PC-9 (cell line): ENCODE results near the gene LCA5. TPM values are rescaled to one million over a fixed set of nuclear protein-coding genes. Genes with fewer than 3 reads are reported as not detected.

Experiments used
- BruUV-seq: library from RNA; stranded (reverse); fragments of 400-500 nt; replicated peaks from 2 replicates; lab custom pipeline; 2021; lab: Mats Ljungman, UMichigan
- CTCF ChIA-PET: fragments of 300-600 bp; sonication (Branson Sonifier 250); formaldehyde crosslinking; loops from one replicate; lab custom pipeline; 2022; ENCODE audit warnings: antibody characterized with exemption; lab: Charles Lee
- POLR2A ChIA-PET: fragments of 300-600 bp; sonication (Branson Sonifier 250); formaldehyde crosslinking; loops from one replicate; lab custom pipeline; 2022; ENCODE audit warnings: antibody characterized with exemption; ENCODE audit not compliant: unreplicated experiment; lab: Charles Lee
- DNase-seq, 2 experiments: peaks; one replicate each; pipeline versions ENCODE4 v3.0.0 to v3.0.0-alpha.2; 2015 to 2022; ENCODE audit warnings: mixed read lengths in 1 of 2
- H2AFZ ChIP-seq: fragments of 200-600 bp; sonication (generic); 2 replicates; pipeline ENCODE4 v1.8.1; 2017; ENCODE audit warnings: antibody characterized with exemption
- H3F3A ChIP-seq: fragments of 200-600 bp; sonication (generic); 2 replicates; pipeline ENCODE4 v1.8.1; 2017; ENCODE audit warnings: antibody characterized with exemption, mild to moderate bottlenecking, low read depth; ENCODE audit not compliant: insufficient read depth
- H3K27ac ChIP-seq: fragments of 200-600 bp; sonication (generic); 2 replicates; pipeline ENCODE4 v1.6.1; 2016; ENCODE audit warnings: mixed run types
- H3K27me3 ChIP-seq: fragments of 200-600 bp; sonication (generic); 2 replicates; pipeline ENCODE4 v1.6.1; 2016; ENCODE audit warnings: low read depth, mixed run types; ENCODE audit not compliant: insufficient read depth
- H3K36me3 ChIP-seq: fragments of 200-600 bp; sonication (generic); 2 replicates; pipeline ENCODE4 v1.6.1; 2016; ENCODE audit warnings: low read depth, mixed run types
- H3K4me1 ChIP-seq: fragments of 200-600 bp; sonication (generic); replicated peaks from 2 replicates; pipeline ENCODE4 v1.6.1; 2016; ENCODE audit warnings: mixed run types; ENCODE audit not compliant: insufficient read depth
- H3K4me2 ChIP-seq: fragments of 200-600 bp; sonication (generic); 2 replicates; pipeline ENCODE4 v1.6.1; 2017; ENCODE audit warnings: mixed run types
- H3K4me3 ChIP-seq: fragments of 200-600 bp; sonication (generic); 2 replicates; pipeline ENCODE4 v1.6.1; 2016; ENCODE audit warnings: mixed run types
- H3K79me2 ChIP-seq: fragments of 200-600 bp; sonication (generic); 2 replicates; pipeline ENCODE4 v1.6.1; 2017; ENCODE audit warnings: low read depth, mixed run types
- H3K9me2 ChIP-seq: fragments of 200-600 bp; sonication (generic); 2 replicates; pipeline ENCODE4 v1.8.1; 2017; ENCODE audit warnings: mild to moderate bottlenecking; ENCODE audit not compliant: insufficient read depth
- H3K9me3 ChIP-seq: fragments of 200-600 bp; sonication (generic); 2 replicates; pipeline ENCODE4 v1.8.1; 2016; ENCODE audit warnings: low read depth; ENCODE audit not compliant: insufficient read depth
- H4K20me1 ChIP-seq: fragments of 200-600 bp; sonication (generic); 2 replicates; pipeline ENCODE4 v1.8.1; 2017; ENCODE audit not compliant: insufficient read depth
- EZH2 ChIP-seq: fragments of 200-600 bp; sonication (generic); IDR thresholded peaks from 2 replicates; pipeline ENCODE4 v1.8.0; 2017; ENCODE audit warnings: antibody characterized with exemption, low read depth
- intact Hi-C: fragments of 100-400 bp; cut with micrococcal nuclease; formaldehyde crosslinking; loops from one replicate; pipeline ENCODE4 v1.10.0; 2022; ENCODE audit not compliant: unreplicated experiment
- total RNA-seq: library from RNA; stranded (reverse); gene quantifications from 2 replicates; pipeline ENCODE4 v1.2.3, GENCODE V29; 2021
- TF ChIP-seq, protein P1 (sequence below): fragments of 200-600 bp; sonication (generic); conservative IDR thresholded peaks from 2 replicates; pipeline ENCODE4 v1.6.1; 2017; ENCODE audit warnings: mixed run types, antibody characterized with exemption, mild to moderate bottlenecking, moderate library complexity

Gene LCA5
- total RNA-seq, 1 experiment from 2014 or later = 5.4 TPM

DNA sequence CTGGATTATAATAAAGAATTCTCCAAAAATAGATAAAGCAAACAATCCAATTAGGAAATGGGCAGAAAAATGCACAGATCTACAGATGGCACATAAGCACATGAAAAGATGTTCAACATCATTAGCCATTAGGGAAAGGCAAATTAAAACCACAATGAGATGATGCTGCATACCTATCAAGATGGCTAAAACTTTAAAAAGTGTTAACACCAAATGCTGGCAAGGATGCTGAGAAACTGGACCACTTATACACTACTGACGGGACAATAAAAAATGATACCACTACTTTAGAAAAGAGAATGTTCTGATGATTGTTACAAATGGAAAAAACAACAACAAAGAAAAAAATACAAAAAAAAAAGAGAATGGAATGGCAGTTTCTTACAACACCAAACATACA is 26.5 kb downstream of the LCA5 start:
- Histone ChIP-seq H2AFZ (no peak overlapping the region), H3K79me2 (no peaks in the 10 kb centered on the region), H3K9me2 (no peaks in the 10 kb centered on the region), H3K27me3 (no peaks in the 10 kb centered on the region), H4K20me1 (no peaks in the 10 kb centered on the region), H3K9me3 (no peaks in the 10 kb centered on the region), H3K4me1 (no peaks in the 10 kb centered on the region), H3K36me3 (no peaks in the 10 kb centered on the region), H3F3A (no peaks in the 10 kb centered on the region), H3K4me3 (no peak overlapping the region), H3K27ac (no peak overlapping the region), H3K4me2 (no peak overlapping the region)
- intact Hi-C loops = no loop called here
- ChIA-PET POLR2A (no interaction called here), CTCF (no interaction called here)
- TF ChIP-seq, protein P1, sequence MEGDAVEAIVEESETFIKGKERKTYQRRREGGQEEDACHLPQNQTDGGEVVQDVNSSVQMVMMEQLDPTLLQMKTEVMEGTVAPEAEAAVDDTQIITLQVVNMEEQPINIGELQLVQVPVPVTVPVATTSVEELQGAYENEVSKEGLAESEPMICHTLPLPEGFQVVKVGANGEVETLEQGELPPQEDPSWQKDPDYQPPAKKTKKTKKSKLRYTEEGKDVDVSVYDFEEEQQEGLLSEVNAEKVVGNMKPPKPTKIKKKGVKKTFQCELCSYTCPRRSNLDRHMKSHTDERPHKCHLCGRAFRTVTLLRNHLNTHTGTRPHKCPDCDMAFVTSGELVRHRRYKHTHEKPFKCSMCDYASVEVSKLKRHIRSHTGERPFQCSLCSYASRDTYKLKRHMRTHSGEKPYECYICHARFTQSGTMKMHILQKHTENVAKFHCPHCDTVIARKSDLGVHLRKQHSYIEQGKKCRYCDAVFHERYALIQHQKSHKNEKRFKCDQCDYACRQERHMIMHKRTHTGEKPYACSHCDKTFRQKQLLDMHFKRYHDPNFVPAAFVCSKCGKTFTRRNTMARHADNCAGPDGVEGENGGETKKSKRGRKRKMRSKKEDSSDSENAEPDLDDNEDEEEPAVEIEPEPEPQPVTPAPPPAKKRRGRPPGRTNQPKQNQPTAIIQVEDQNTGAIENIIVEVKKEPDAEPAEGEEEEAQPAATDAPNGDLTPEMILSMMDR = no peak
- TF ChIP-seq EZH2 = no peak
- no TSS peak for BruUV-seq
- no peak for DNase-seq

DNA sequence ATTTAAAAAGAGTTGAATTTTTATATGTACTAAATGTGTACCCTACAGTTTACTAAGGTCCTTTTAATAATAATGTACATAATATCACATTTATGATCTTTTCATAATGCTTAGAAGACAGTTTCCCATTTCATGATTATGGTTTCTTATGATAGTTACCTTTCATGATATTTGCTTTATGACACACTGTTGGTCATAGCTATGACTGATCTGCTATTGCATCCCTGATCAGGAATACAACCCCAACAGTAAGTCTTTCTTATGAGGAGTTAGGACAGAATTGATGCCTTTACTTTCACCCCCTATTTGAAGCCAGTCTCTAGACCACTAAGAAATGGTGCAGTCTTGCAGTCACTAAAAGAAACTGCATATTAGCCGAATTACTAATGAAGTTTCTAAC is 31.0 kb downstream of the LCA5 start:
- no peak overlapping the region for H3K4me2 ChIP-seq
- no peak overlapping the region for H3K27ac ChIP-seq
- ChIA-PET POLR2A (no interaction called here), CTCF (no interaction called here)
- no peaks in the 10 kb centered on the region for H3K9me2 ChIP-seq
- H2AFZ ChIP-seq = no peak overlapping the region
- H3K79me2 ChIP-seq = no peaks in the 10 kb centered on the region
- TF ChIP-seq, protein P1 = no peak
- no peak for TF ChIP-seq EZH2
- intact Hi-C loops = no loop called here
- BruUV-seq = no TSS peak
- no peaks in the 10 kb centered on the region for H3K9me3 ChIP-seq
- DNase-seq = no peak
- no peaks in the 10 kb centered on the region for H3F3A ChIP-seq
- no peak overlapping the region for H3K4me3 ChIP-seq
- H3K4me1 ChIP-seq = no peaks in the 10 kb centered on the region
- H3K27me3 ChIP-seq = no peaks in the 10 kb centered on the region
- no peaks in the 10 kb centered on the region for H4K20me1 ChIP-seq
- no peaks in the 10 kb centered on the region for H3K36me3 ChIP-seq

DNA sequence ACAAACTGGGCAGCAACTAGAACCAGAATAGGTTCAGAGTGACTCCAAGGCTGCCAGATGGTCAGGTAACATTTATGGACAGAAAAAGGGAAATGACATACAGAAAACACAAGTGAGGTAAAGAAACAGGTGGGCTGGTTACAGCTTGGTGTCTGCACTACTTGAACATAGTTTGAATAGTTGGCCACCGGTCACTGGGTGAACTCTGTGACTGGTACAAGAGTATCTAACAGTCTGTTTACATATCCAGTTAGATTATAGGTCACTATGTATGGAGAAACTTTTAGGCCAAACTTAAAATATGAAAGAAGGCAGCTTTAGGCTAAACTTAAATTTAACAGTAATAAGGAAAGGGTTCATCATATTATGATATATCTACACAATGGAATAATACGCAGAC is 32.9 kb downstream of the LCA5 start:
- Histone ChIP-seq H4K20me1 (no peaks in the 10 kb centered on the region), H3K27me3 (no peaks in the 10 kb centered on the region), H2AFZ (no peak overlapping the region), H3K4me1 (no peaks in the 10 kb centered on the region), H3K79me2 (no peaks in the 10 kb centered on the region), H3K9me3 (no peaks in the 10 kb centered on the region), H3K27ac (no peak overlapping the region), H3K9me2 (no peaks in the 10 kb centered on the region), H3K4me3 (no peak overlapping the region), H3K36me3 (no peaks in the 10 kb centered on the region), H3F3A (no peaks in the 10 kb centered on the region), H3K4me2 (no peak overlapping the region)
- intact Hi-C loops = no loop called here
- POLR2A ChIA-PET = no interaction called here
- CTCF ChIA-PET = no interaction called here
- TF ChIP-seq EZH2 = no peak
- TF ChIP-seq, protein P1 = no peak
- no peak for DNase-seq
- BruUV-seq = no TSS peak
